Natural killer cell (primary cell): ENCODE data around the gene L3MBTL3. TPM values are rescaled to one million over a fixed set of nuclear protein-coding genes. Genes with fewer than 3 reads are reported as not detected.

Experiments used
- ATAC-seq, 3 donors: fragments of 150-1000 bp in 2 of 3; fragments of 200-7000 bp in 1 of 3; cut with Tn5 transposase; 1 replicate in 1 of 3; 2 replicates in 2 of 3; pipeline ENCODE4 v1.10.0; 2021; ENCODE audit warnings: mild to moderate bottlenecking in 2 of 3, moderate library complexity in 2 of 3
- DNase-seq, 2 donors: peaks; one replicate each; pipeline versions ENCODE4 v3.0.0 to v3.0.0-alpha.2; 2013 to 2021; ENCODE audit warnings: mixed read lengths in 1 of 2
- H3K27ac ChIP-seq: one replicate; pipeline ENCODE4 v1.5.1; 2013; ENCODE audit warnings: mild to moderate bottlenecking, low read length
- H3K27me3 ChIP-seq: one replicate; pipeline ENCODE4 v1.6.1; 2013; ENCODE audit warnings: low read length; ENCODE audit not compliant: control insufficient read depth, insufficient read depth
- H3K36me3 ChIP-seq: one replicate; pipeline ENCODE4 v1.6.1; 2013; ENCODE audit warnings: low read length; ENCODE audit not compliant: control insufficient read depth, insufficient read depth
- H3K4me1 ChIP-seq: one replicate; pipeline ENCODE4 v1.6.1; 2013; ENCODE audit warnings: low read length; ENCODE audit not compliant: control insufficient read depth, insufficient read depth
- H3K4me3 ChIP-seq: one replicate; pipeline ENCODE4 v1.5.1; 2013; ENCODE audit warnings: low read length
- H3K9me3 ChIP-seq: one replicate; pipeline ENCODE4 v1.6.1; 2013; ENCODE audit warnings: low read length; ENCODE audit not compliant: control insufficient read depth, insufficient read depth
- H3K27ac Mint-ChIP-seq, 2 donors: one replicate each; pipeline ENCODE4 v1.8.0; 2022; ENCODE audit warnings: mild to moderate bottlenecking in 2 of 2, mixed read lengths in 2 of 2, moderate library complexity in 1 of 2
- H3K27me3 Mint-ChIP-seq, 2 donors: one replicate each; pipeline ENCODE4 v1.8.0; 2022; ENCODE audit warnings: low read depth in 2 of 2, mixed read lengths in 2 of 2
- H3K36me3 Mint-ChIP-seq: one replicate; pipeline ENCODE4 v1.8.0; 2022; ENCODE audit warnings: mixed read lengths
- H3K4me1 Mint-ChIP-seq, 2 donors: one replicate each; pipeline ENCODE4 v1.8.0; 2022; ENCODE audit warnings: mixed read lengths in 2 of 2
- H3K4me3 Mint-ChIP-seq: one replicate; pipeline ENCODE4 v1.8.0; 2022; ENCODE audit warnings: mild to moderate bottlenecking, moderate library complexity, mixed read lengths
- H3K9me3 Mint-ChIP-seq, 2 donors: one replicate each; pipeline ENCODE4 v1.8.0; 2022; ENCODE audit warnings: mixed read lengths in 2 of 2
- WGBS: methylation state at CpG from one replicate; pipeline ENCODE4 v1.1.7; 2013; ENCODE audit warnings: missing lambda C conversion rate; ENCODE audit not compliant: insufficient coverage; 5-methylcytosine and 5-hydroxymethylcytosine counted together
- intact Hi-C: fragments of 100-400 bp; cut with micrococcal nuclease; formaldehyde crosslinking; loops from one replicate; pipeline ENCODE4 v1.14.2; 2022
- total RNA-seq, 4 donors: library from RNA; stranded (reverse); fragments of 120-200 nt in 1 of 4; gene quantifications; one replicate each; pipeline versions ENCODE4 v1.2.3 to v1.2.4, GENCODE V29; 2013 to 2022
- TF ChIP-seq, protein P1 (sequence below): fragments of 200-600 bp; IDR thresholded peaks from one replicate; pipeline ENCODE4 v1.8.0; 2022; ENCODE audit warnings: antibody characterized with exemption

L3MBTL3 gene
- total RNA-seq, 3 donors from 2014 or later (not counting 1 experiment from before 2014, with no cell fraction given): 24.1 to 42.4 (median 27.5) TPM

DNA sequence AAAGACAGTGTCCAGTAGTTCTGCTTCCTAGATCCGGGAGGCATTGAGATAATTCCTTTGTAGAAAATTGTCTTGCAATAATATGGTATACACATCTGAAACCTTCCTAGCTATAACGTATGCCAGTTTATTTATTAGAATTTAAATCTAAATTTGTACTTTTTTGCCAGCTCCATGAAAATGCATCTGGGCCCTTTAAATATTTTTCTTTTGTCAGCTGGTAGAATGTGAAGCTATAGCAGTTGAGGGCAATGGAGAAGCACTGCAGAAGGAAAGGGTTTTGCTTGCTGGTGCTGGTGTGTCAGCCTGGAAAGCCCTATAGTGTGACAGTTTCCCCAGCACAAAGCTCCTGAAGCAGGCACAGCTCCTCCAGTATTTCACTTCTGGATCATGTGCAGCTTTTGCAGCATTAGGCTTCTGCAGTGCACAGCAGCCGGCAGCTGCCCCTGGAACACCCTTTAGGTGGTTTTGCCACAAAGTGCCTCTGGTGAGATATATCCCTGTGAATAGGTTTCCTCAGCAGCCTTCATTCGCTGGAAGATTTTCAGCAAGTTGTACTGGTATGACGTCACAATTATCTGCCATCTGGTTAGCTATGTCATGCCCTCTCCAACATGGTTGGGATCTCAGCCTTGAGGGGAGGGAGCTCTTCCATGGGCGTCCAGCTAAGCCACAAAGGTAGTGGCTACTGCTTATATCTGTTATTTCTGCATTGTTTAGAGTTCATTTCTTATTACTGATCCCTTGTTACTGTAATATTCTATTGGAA is 40.0 kb upstream of the L3MBTL3 start:
- peaks cover 0 to 5% of the 10 kb centered on the region in 2 donors for H3K9me3 Mint-ChIP-seq
- WGBS: 93% methylated on average over 5 of the region's 6 CpGs
- ATAC-seq: no peak

GRCh38 chr6:129980821-129981220 is 37.6 kb upstream of the L3MBTL3 start:
- H3K27ac ChIP-seq: no peak overlapping the region
- peaks cover 0 to 5% of the 10 kb centered on the region in 2 donors for H3K9me3 Mint-ChIP-seq
- H3K9me3 ChIP-seq: peaks cover 11% of the 10 kb centered on the region
- H3K4me3 Mint-ChIP-seq: no peak overlapping the region
- peaks cover 0 to 6% of the 10 kb centered on the region in 2 donors for H3K27me3 Mint-ChIP-seq
- no peak for DNase-seq
- H3K4me3 ChIP-seq: no peak overlapping the region
- no peaks in the 10 kb centered on the region for H3K4me1 ChIP-seq
- H3K27me3 ChIP-seq: no peaks in the 10 kb centered on the region
- peaks cover 11% of the 10 kb centered on the region for H3K36me3 Mint-ChIP-seq
- intact Hi-C loops: no loop called here
- WGBS: 88% methylated on average over 1 of the region's 1 CpG
- TF ChIP-seq, protein P1, sequence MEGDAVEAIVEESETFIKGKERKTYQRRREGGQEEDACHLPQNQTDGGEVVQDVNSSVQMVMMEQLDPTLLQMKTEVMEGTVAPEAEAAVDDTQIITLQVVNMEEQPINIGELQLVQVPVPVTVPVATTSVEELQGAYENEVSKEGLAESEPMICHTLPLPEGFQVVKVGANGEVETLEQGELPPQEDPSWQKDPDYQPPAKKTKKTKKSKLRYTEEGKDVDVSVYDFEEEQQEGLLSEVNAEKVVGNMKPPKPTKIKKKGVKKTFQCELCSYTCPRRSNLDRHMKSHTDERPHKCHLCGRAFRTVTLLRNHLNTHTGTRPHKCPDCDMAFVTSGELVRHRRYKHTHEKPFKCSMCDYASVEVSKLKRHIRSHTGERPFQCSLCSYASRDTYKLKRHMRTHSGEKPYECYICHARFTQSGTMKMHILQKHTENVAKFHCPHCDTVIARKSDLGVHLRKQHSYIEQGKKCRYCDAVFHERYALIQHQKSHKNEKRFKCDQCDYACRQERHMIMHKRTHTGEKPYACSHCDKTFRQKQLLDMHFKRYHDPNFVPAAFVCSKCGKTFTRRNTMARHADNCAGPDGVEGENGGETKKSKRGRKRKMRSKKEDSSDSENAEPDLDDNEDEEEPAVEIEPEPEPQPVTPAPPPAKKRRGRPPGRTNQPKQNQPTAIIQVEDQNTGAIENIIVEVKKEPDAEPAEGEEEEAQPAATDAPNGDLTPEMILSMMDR: no peak
- peaks cover 0 to 4% of the 10 kb centered on the region in 2 donors for H3K4me1 Mint-ChIP-seq
- no peak overlapping the region for H3K27ac Mint-ChIP-seq
- no peak for ATAC-seq
- H3K36me3 ChIP-seq: no peaks in the 10 kb centered on the region

More for the DNA sequence above, 40.0 kb upstream of the L3MBTL3 start:
- no peak overlapping the region for H3K27ac ChIP-seq
- no peaks in the 10 kb centered on the region for H3K27me3 ChIP-seq
- Mint-ChIP-seq H3K4me1 (no peaks in the 10 kb centered on the region), H3K27me3 (no peaks in the 10 kb centered on the region), H3K36me3 (peaks cover 11% of the 10 kb centered on the region), H3K4me3 (no peak overlapping the region), H3K27ac (no peak overlapping the region)
- intact Hi-C loops: no loop called here
- TF ChIP-seq, protein P1: no peak
- no peak for DNase-seq
- no peaks in the 10 kb centered on the region for H3K4me1 ChIP-seq
- no peak overlapping the region for H3K4me3 ChIP-seq
- H3K9me3 ChIP-seq: peaks cover 11% of the 10 kb centered on the region
- H3K36me3 ChIP-seq: no peaks in the 10 kb centered on the region

- WGBS: 88% methylated on average over 1 of the region's 2 CpGs
- peaks cover 0 to 6% of the 10 kb centered on the region in 2 donors for H3K27me3 Mint-ChIP-seq
- TF ChIP-seq, protein P1: no peak
- DNase-seq (no peak), ATAC-seq (no peak)
- H3K27ac Mint-ChIP-seq: no peak overlapping the region
- H3K27me3 ChIP-seq: no peaks in the 10 kb centered on the region
- peaks cover 0 to 4% of the 10 kb centered on the region in 2 donors for H3K4me1 Mint-ChIP-seq
- intact Hi-C loops: no loop called here
- no peak overlapping the region for H3K4me3 ChIP-seq
- peaks cover 11% of the 10 kb centered on the region for H3K36me3 Mint-ChIP-seq
- H3K36me3 ChIP-seq: no peaks in the 10 kb centered on the region
- no peaks in the 10 kb centered on the region for H3K4me1 ChIP-seq
- peaks cover 11% of the 10 kb centered on the region for H3K9me3 ChIP-seq
- H3K4me3 Mint-ChIP-seq: no peak overlapping the region
- H3K27ac ChIP-seq: no peak overlapping the region
- H3K9me3 Mint-ChIP-seq: peaks cover 0 to 5% of the 10 kb centered on the region in 2 donors
Measured at GRCh38 chr6:129981598-129981997, 36.8 kb upstream of the L3MBTL3 start.
